H1 (cell line): Measurements from ENCODE around the gene ASCC3.

Source experiments
- CEBPB ChIP-seq: IDR thresholded peaks from 2 replicates; pipeline ENCODE4 v1.6.1; 2012; ENCODE audit warnings: low read depth, low read length
- NRF1 ChIP-seq: IDR thresholded peaks from 2 replicates; pipeline ENCODE4 v1.6.1; 2011; ENCODE audit warnings: mild to moderate bottlenecking, low read depth, low read length, improper control_type of control experiment
- POLR2A ChIP-seq, 2 experiments: IDR thresholded peaks; 1 replicate in 1 of 2; 2 replicates in 1 of 2; pipeline ENCODE4 v1.6.1; 2011; ENCODE audit warnings: low read depth in 2 of 2, low read length in 2 of 2, mild to moderate bottlenecking in 2 of 2; ENCODE audit errors: control extremely low read depth in 1 of 2
- RFX5 ChIP-seq: IDR thresholded peaks from 2 replicates; pipeline ENCODE4 v1.6.1; 2011; ENCODE audit warnings: low read depth, low read length, improper control_type of control experiment, borderline replicate concordance
- SP1 ChIP-seq: IDR thresholded peaks from 2 replicates; pipeline ENCODE4 v1.6.1; 2011; ENCODE audit warnings: low read depth, low read length
- ZNF274 ChIP-seq: IDR thresholded peaks from 2 replicates; pipeline ENCODE4 v1.7.0; 2012; ENCODE audit warnings: low read length, borderline replicate concordance; ENCODE audit errors: extremely low read depth
- TF ChIP-seq, protein P1 (sequence below): IDR thresholded peaks from 2 replicates; pipeline ENCODE4 v1.6.1; 2012; ENCODE audit warnings: inconsistent platforms
- TF ChIP-seq, protein P2 (sequence below): IDR thresholded peaks from 2 replicates; pipeline ENCODE4 v1.6.1; 2012; ENCODE audit warnings: inconsistent platforms
- TF ChIP-seq, protein P3 (sequence below), 3 experiments: IDR thresholded peaks; 1 replicate in 2 of 3; 2 replicates in 1 of 3; pipeline versions ENCODE4 v1.5.1 to v1.6.1; 2011; ENCODE audit warnings: low read length in 3 of 3, mild to moderate bottlenecking in 3 of 3, inconsistent platforms in 2 of 3, low read depth in 1 of 3, moderate library complexity in 1 of 3; ENCODE audit not compliant: insufficient read depth in 1 of 3; ENCODE audit errors: control extremely low read depth in 1 of 3

DNA sequence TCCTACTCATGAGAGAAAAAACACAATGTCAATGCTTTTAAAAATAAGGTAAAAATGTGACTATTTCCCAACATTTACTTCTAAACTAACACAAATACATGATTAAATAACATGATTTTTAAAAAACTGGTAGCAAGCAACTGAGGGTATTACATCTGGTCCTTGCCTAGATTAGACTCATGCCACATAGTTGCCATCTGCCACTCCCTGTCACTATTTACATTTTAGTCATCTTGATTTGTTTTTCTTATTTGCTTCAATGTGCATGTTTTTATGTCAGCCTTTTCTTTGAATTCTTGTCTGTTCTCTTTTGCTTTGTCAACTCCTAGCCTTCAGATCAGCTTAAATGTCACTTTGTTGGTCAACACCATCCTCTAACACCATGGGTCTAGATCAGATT lies 209.4 kb downstream of the ASCC3 start:
- TF ChIP-seq, protein P1, sequence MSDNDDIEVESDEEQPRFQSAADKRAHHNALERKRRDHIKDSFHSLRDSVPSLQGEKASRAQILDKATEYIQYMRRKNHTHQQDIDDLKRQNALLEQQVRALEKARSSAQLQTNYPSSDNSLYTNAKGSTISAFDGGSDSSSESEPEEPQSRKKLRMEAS = no peak
- TF ChIP-seq RFX5 = no peak
- TF ChIP-seq, protein P2, sequence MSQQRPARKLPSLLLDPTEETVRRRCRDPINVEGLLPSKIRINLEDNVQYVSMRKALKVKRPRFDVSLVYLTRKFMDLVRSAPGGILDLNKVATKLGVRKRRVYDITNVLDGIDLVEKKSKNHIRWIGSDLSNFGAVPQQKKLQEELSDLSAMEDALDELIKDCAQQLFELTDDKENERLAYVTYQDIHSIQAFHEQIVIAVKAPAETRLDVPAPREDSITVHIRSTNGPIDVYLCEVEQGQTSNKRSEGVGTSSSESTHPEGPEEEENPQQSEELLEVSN = no peak
- no peak for TF ChIP-seq POLR2A (IDR thresholded peaks at IDR 0.05; ENCODE audit: control extremely low read depth in 1 of 2, low read depth in 2 of 2, low read length in 2 of 2)
- TF ChIP-seq NRF1 = no peak
- TF ChIP-seq, protein P3, sequence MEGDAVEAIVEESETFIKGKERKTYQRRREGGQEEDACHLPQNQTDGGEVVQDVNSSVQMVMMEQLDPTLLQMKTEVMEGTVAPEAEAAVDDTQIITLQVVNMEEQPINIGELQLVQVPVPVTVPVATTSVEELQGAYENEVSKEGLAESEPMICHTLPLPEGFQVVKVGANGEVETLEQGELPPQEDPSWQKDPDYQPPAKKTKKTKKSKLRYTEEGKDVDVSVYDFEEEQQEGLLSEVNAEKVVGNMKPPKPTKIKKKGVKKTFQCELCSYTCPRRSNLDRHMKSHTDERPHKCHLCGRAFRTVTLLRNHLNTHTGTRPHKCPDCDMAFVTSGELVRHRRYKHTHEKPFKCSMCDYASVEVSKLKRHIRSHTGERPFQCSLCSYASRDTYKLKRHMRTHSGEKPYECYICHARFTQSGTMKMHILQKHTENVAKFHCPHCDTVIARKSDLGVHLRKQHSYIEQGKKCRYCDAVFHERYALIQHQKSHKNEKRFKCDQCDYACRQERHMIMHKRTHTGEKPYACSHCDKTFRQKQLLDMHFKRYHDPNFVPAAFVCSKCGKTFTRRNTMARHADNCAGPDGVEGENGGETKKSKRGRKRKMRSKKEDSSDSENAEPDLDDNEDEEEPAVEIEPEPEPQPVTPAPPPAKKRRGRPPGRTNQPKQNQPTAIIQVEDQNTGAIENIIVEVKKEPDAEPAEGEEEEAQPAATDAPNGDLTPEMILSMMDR (IDR thresholded peaks at IDR 0.05; ENCODE audit: control extremely low read depth in 1 of 3, insufficient read depth in 1 of 3, low read depth in 1 of 3, low read length in 3 of 3) = no peak
- TF ChIP-seq SP1 = no peak
- no peak for TF ChIP-seq CEBPB
- no peak for TF ChIP-seq ZNF274
